Subcutaneous adipose tissue (tissue), 4 donors: ENCODE data around the gene MAPK8IP2. TPM values are rescaled to one million over a fixed set of nuclear protein-coding genes. Genes with fewer than 3 reads are reported as not detected.

Source experiments
- CTCF ChIP-seq: fragments of 450-650 bp; IDR thresholded peaks from one replicate; pipeline ENCODE4 v1.5.1; 2016; ENCODE audit warnings: low read depth, mild to moderate bottlenecking, control low read depth, antibody characterized with exemption, moderate library complexity
- total RNA-seq, 4 donors: library from RNA; depleted of rRNA; stranded (reverse); fragments of >200 nt; gene quantifications; one replicate each; pipeline ENCODE4 v1.1.0, GENCODE V29; 2016

Gene MAPK8IP2
- total RNA-seq, 4 donors from 2014 or later = 0.19 to 1.1 (median 0.51) TPM; not detected in 1

- no peak for TF ChIP-seq CTCF
Measured at GRCh38 chr22:50621948-50622722, 21.5 kb downstream of the MAPK8IP2 start.

- TF ChIP-seq CTCF = no peak
Measured at GRCh38 chr22:50622723-50623327, 22.2 kb downstream of the MAPK8IP2 start.

- TF ChIP-seq CTCF = no peak
Measured at GRCh38 chr22:50624347-50625130, 23.9 kb downstream of the MAPK8IP2 start.

GRCh38 chr22:50625131-50625567 is 24.6 kb downstream of the MAPK8IP2 start:
- no peak for TF ChIP-seq CTCF

- TF ChIP-seq CTCF = no peak
Measured at GRCh38 chr22:50625568-50626313, 25.1 kb downstream of the MAPK8IP2 start.

- TF ChIP-seq CTCF = no peak
Measured at GRCh38 chr22:50626314-50626849, 25.8 kb downstream of the MAPK8IP2 start.
